Cardiac fibroblast (primary cell): Measurements from ENCODE around the gene DUSP10.

Experiments
- DNase-seq, 2 donors: peaks; one replicate each; pipeline versions ENCODE4 v3.0.0 to v3.0.0-alpha.2; 2010; ENCODE audit warnings: low read depth in 2 of 2
- H3K4me3 ChIP-seq, 2 donors: replicated peaks in 1 of 2; 1 replicate in 1 of 2; 2 replicates in 1 of 2; pipeline ENCODE4 v1.5.1; 2011; ENCODE audit warnings: low read depth in 2 of 2, low read length in 2 of 2, mild to moderate bottlenecking in 2 of 2, moderate library complexity in 1 of 2
- TF ChIP-seq, protein P1 (sequence below): IDR thresholded peaks from one replicate; pipeline ENCODE4 v1.5.1; 2011; ENCODE audit warnings: low read depth, mild to moderate bottlenecking, low read length, inconsistent platforms

The DUSP10 gene

DNA sequence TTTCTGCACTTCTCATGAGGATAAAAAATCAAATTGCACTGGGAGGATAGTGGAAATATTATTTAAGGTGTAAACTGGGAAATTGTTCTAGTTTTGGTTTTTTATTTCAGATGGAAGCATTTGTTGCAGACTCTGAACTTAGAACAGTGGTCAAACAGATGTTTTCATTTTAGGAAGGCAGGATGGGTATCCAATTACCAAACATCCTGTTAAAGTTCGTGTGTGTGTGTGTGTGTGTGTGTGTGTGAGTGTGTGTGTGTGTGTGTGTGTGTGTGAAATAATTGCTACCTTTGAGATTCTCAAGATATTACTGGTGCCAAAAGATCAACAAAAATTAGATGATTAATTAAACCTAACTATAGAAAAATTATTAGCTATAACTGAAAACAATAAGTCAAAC is 24.3 kb upstream of the DUSP10 start:
- peak; percentile 45 to 61 for DNase-seq
- TF ChIP-seq, protein P1, sequence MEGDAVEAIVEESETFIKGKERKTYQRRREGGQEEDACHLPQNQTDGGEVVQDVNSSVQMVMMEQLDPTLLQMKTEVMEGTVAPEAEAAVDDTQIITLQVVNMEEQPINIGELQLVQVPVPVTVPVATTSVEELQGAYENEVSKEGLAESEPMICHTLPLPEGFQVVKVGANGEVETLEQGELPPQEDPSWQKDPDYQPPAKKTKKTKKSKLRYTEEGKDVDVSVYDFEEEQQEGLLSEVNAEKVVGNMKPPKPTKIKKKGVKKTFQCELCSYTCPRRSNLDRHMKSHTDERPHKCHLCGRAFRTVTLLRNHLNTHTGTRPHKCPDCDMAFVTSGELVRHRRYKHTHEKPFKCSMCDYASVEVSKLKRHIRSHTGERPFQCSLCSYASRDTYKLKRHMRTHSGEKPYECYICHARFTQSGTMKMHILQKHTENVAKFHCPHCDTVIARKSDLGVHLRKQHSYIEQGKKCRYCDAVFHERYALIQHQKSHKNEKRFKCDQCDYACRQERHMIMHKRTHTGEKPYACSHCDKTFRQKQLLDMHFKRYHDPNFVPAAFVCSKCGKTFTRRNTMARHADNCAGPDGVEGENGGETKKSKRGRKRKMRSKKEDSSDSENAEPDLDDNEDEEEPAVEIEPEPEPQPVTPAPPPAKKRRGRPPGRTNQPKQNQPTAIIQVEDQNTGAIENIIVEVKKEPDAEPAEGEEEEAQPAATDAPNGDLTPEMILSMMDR = no peak

DNA sequence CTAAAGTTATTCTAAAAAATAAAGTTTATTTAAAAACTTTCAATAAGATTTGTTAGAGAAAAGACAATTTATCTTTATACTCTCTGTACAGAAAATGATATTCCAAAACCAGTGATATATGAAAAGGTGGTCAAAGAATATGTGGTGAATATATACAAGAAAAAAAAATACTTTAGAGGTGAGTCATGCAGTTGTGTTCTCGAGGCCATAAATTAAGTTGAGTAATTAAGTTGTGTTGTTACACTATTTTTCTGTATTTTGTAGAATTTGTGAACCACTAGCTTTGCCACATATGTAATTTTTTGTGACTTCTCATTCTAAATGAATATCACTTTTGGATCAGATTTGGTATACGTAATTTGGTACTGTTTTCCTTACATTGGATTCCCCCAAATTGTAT is 23.6 kb upstream of the DUSP10 start:
- peak in 1 of 2 donors; percentile 25 for DNase-seq
- TF ChIP-seq, protein P1 = no peak
- no peak overlapping the region for H3K4me3 ChIP-seq

More for the DNA sequence above, 24.3 kb upstream of the DUSP10 start:
- no peak overlapping the region for H3K4me3 ChIP-seq

DNA sequence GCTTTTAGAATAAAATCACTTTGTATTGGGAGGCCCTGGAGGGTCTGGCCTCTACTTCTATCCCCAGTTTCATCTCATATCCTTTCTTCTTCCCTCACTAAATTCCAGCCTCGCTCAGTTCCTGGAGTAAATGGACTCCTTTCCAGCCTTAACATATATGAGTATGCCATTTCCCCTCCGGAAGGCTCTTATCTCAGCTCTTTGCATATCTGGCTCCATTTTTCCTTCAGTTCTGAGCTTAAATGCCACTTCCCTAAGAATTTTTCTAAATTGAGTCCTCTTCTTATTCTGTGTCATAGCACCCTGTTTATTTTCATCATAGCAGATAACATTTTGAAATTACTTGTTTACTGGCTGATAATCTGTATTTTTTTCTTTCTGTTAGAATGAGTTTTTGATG is 20.2 kb upstream of the DUSP10 start:
- TF ChIP-seq, protein P1 = no peak
- peak in 1 of 2 donors; percentile 33 for DNase-seq
- H3K4me3 ChIP-seq = no peak overlapping the region

DNA sequence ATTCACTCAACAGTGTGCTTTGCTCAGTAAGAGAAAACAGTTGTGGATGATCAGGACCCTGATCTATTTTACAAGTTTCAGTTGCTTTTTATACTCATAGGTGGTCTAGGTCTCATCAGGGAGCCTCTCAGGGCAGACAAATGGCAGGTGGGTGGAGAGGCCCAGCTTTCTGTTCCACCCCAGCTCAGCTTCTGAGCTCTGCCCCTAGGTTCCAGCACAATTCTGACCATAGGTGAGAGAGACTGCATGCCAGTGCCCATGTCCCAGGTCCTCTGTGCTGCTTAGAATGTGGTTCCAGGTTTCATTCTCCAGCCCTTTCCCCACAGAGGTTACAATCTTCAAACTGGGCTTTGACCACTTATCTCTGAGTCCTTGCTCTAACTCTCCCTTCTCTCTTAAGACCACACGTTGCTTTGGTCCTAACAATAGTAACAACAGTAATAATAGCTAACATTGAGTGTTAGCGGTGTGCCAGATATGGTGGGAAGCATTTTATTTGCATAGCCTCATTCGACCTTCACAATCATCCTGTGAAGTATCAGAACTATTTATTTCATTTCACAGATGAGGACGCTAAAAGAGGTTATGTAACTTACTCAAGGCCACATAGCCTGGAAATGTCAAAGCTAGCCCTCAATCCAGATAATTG is 19.6 kb upstream of the DUSP10 start:
- DNase-seq = no peak
- TF ChIP-seq, protein P1 = no peak
- H3K4me3 ChIP-seq = no peak overlapping the region

DNA sequence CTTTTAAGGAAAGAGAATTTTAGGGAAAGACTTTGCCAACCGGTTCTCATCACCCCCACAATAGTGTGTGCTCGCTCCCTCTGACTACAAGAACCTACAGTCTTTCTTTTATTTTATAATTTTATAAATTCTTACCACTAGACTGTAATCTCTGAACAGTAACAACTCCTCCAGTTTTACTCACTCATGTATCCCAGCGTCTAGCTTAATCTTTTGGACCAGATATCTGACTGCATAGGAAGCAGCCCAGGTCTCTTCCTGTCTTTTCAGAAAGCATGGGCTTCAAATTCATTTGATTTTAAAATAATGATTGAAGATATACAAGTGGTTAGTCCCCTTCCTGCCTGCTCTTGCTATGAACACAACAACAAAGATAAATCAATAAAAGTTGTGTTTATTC is 19.0 kb upstream of the DUSP10 start:
- no peak for DNase-seq
- no peak overlapping the region for H3K4me3 ChIP-seq
- TF ChIP-seq, protein P1 = no peak

DNA sequence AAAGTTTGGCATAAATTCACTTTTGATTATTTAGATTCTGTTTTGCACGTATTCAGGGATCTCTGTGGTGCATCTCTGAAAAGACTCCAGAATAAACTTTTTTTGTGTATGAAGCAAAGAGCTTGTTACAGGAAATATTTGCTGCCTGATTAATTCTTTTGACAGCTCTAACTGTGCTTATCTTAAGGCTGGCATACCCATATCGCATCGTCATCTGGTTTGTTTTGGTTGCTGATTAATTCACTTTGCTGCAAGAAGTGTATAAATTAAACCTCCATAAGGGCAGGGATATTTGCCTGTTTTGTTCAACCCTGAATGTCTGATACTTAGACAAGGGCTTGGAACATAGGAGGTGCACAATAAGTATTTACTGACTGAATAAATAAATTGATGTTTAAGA is 17.5 kb upstream of the DUSP10 start:
- TF ChIP-seq, protein P1 = no peak

DNA sequence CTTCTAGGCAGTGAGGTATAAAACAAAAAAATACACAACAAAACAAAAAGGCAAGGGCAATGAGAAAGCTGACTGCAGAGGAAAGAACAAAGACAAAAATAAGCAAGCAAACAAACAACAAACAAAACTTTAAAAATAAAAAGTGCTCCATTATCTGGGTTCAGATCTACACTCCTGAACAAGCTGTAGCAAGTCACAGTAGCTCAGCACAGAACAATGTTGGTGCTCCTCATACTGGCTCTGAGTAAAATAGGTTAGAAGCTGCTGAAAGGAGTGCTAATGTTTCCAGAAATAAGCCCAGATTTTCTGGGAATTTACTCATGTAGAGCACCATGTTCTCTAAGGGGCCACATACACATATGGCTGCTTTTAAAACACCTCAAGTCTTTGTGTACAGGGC is 16.6 kb upstream of the DUSP10 start:
- H3K4me3 ChIP-seq = no peak overlapping the region
- DNase-seq = no peak

More for the DNA sequence above, 17.5 kb upstream of the DUSP10 start:
- no peak overlapping the region for H3K4me3 ChIP-seq
- DNase-seq = peak; percentile 33 to 34

More for the DNA sequence above, 16.6 kb upstream of the DUSP10 start:
- TF ChIP-seq, protein P1 = no peak
